GM12875 (cell line): Measurements from ENCODE around the gene JAK3.

ENCODE experiments used
- H3K4me3 ChIP-seq: one replicate; pipeline ENCODE4 v1.5.1; 2011; ENCODE audit warnings: low read depth, low read length, control low read depth
- CTCF ChIP-seq: IDR thresholded peaks from 2 replicates; pipeline ENCODE4 v1.5.1; 2011; ENCODE audit warnings: low read depth, mild to moderate bottlenecking, control low read depth, inconsistent platforms, low read length, moderate library complexity, borderline replicate concordance; ENCODE audit not compliant: insufficient read depth

The JAK3 gene

GRCh38 chr19:17843292-17843827 lies 4.4 kb downstream of the JAK3 start:
- H3K4me3 ChIP-seq: no peak overlapping the region
- TF ChIP-seq CTCF: no peak

GRCh38 chr19:17842663-17843291 lies 5.0 kb downstream of the JAK3 start:
- TF ChIP-seq CTCF: no peak
- no peak overlapping the region for H3K4me3 ChIP-seq

GRCh38 chr19:17841810-17842662 lies 5.7 kb downstream of the JAK3 start:
- no peak overlapping the region for H3K4me3 ChIP-seq
- no peak for TF ChIP-seq CTCF

GRCh38 chr19:17841371-17841809 lies 6.4 kb downstream of the JAK3 start:
- TF ChIP-seq CTCF: no peak
- no peak overlapping the region for H3K4me3 ChIP-seq

GRCh38 chr19:17840019-17840418 lies 7.8 kb downstream of the JAK3 start:
- H3K4me3 ChIP-seq: no peak overlapping the region
- no peak for TF ChIP-seq CTCF

GRCh38 chr19:17837972-17838371 lies 9.8 kb downstream of the JAK3 start:
- H3K4me3 ChIP-seq: no peak overlapping the region
- TF ChIP-seq CTCF: no peak

GRCh38 chr19:17836530-17836929 lies 11.3 kb downstream of the JAK3 start:
- no peak overlapping the region for H3K4me3 ChIP-seq
- TF ChIP-seq CTCF: no peak
